HG02870 (cell line): ENCODE data around the gene METRN.
"Not testable (repeated sequence)": the region's sequence is repeated elsewhere in the genome, so short reads cannot be mapped to it uniquely, and the experiment has no call there.

Source experiments
- ATAC-seq: cut with Tn5 transposase; IDR thresholded peaks from one replicate; pipeline ENCODE4 v1.9.1; 2021; ENCODE audit warnings: mild to moderate bottlenecking, moderate library complexity; ENCODE audit not compliant: unreplicated experiment

METRN gene

DNA sequence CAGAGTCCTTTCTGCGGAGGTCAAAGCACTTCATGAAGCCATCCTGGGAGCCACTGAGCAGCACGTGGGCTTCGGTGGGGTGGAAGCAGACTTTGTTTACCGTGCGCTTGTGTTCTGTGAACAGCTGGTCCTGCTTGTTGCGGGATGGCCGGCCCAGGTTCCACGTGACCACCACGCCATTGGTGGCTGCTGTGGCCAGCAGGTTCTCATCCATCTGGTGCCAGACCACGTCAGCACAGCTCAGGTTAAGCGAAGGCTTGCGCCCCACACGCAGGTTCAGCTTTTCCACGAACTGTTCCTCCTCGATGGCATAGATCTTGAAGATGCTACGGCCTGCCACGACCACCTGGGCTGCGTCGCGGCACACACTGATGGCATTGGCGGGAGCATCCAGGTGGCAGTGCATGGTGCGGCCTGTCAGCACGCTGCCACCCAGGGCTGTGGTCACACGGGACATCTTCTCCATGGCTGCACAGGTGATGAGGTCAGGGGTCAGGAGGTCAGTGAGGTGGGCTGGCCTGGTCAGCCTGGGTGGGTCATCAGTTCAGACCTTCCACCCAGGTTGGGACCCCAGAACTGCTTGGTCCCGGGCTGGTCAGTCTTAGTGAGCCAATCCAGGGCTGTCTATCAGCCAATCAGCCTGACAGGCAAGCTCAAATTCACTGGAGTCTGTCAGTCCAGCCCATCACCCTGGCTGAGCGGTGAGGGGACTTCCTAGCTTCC lies 25.6 kb upstream of the METRN start:
- no peak for ATAC-seq

DNA sequence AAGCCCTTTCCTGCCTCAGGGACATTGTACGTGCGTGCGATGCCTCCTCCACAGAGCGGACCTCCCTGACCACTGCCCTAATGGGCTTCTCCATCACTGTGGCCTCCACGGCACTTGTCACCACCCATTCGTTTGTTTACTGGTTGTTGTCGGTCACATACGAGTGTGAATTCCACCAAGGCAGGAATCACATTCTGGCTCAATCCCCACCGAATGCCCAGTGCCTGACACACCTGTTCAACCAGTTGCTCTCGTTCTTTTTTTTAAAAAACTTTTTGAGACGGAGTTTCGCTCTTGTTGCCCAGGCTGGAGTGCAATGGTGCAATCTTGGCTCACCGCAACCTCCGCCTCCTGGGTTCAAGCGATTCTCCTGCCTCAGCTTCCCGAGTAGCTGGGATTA lies 23.7 kb upstream of the METRN start:
- ATAC-seq = not testable (repeated sequence)

DNA sequence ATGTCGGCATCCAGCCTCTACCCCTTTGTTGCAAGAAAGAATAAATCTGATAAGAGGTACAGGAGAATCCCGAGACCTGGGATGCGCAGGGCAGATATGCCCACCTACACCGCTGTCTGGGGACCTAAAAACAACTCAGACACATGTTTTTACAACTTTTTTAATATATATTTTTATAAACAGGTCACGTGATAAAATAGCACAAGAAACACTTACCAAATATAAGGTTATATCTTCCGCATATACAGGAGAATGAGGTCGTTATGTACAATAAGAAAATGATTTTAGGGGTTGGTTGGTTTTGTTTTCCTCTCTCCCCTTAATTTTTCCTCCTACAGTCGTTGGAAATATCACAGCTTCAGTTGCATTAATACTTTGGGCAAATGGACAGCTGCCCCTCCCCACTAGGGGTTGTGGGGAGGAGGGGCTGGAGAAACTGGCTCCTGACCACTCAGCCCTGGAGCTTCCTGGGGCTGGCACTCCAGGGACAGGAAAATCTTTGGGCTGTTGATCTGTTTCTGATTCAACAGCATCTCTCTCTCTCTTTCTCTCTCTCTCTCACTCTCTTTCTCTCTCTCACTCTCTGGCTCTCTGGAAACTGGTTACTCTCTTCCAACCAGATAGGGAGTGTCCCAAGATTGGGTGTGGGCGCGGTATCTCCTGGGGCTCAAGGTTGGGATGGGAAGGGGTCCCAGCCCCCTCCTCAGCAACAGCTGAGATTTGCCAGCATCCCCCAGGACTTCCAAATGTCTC lies 22.4 kb upstream of the METRN start:
- ATAC-seq = no peak

DNA sequence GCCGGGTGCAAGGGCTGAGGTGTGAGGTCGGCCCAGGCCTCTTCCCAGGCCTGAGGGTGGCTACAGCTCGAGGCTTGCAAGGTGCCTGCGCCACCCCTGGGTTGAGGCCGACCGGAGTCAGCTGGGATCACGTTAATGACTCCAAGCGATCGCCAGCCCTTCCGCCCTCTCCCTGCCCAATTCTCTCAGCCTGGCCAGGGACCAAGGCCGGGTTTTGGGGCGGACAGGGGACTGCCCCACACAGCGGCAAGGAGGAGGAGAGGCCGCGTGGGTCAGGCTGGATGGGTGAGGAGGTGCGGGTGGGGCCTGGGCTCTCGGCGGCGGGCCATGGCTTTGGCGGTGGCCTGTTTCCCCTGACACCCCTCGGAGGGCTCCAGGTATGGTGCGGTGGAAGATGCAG lies 21.6 kb upstream of the METRN start:
- ATAC-seq = no peak

- no peak for ATAC-seq
Measured at GRCh38 chr16:693766-694165, 21.2 kb upstream of the METRN start.

- no peak for ATAC-seq
Measured at GRCh38 chr16:694187-694862, 20.6 kb upstream of the METRN start.

- ATAC-seq = no peak
Measured at GRCh38 chr16:694863-695354, 20.0 kb upstream of the METRN start.

DNA sequence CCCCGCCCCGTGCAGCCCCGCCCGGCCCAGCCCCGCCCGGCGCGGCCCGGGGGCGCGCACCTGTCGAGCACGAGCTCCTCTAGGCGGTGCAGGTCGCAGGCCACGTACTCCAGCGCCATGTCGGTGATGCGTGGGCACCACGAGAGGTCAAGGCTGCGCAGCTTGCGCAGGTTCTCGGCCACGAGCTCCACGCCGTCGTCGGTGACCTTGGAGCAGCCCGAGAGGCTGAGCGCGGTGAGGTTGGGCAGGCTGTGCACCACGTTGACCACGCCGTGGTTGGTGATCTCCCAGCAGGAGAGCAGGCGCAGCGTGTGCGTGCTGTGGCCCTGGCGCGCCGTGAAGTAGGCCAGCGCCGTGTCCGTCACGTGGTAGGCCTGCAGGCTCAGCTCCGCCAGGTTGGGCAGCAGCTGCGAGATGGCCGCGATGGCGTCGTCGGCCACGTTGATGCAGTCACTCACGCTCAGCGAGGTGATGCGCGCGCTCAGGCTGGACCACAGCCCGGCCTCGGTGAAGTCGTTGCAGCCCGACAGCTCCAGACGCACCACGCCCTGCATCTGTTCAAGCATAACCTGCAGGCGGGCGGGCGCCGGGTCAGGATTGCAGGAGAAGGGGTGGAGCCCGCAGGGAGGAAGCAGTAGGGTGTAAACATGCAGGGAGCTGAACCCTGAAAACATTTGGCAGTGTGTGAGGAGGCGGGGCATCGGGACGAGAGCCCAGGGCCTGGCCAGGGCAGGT lies 19.4 kb upstream of the METRN start:
- ATAC-seq = no peak

DNA sequence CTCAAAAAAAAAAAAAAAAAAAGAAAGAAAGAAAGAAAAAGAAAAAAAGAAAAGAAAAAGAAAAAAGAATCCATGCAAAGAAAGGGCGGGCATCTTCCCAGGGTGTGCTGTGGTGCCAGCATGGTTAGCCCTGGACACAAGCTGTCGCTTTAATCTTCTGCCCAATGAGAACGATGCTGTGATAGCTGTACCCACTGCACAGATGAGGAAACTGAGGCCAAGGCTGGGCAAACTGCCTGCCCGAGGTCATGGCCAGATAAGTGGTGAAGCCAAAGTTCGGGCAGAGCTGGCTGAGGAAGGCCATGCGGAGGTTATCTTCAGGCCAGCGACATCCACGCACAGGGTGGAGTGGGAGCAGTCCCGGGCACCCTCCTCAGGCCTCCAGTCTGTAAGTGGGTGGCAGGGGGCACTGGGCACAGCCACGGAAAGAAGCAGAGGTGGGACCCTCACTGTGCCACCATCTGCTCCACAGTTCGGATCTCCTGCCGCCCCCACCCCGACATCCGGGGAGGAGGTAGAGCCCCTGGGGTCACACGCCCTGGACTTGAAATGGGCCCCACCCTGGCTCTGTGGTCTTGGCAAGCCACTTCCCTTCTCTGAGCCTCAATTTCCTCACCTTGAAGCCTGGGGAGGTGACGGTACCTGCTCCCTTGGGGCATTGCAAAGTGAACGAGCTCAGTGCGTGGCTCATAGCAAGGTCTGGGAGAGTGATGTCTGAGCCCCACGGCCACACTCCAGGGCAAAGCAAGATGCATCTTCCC lies 15.8 kb upstream of the METRN start:
- no peak for ATAC-seq

GRCh38 chr16:700684-701584 lies 14.0 kb upstream of the METRN start:
- no peak for ATAC-seq

GRCh38 chr16:702341-702740 lies 12.6 kb upstream of the METRN start:
- ATAC-seq = no peak

DNA sequence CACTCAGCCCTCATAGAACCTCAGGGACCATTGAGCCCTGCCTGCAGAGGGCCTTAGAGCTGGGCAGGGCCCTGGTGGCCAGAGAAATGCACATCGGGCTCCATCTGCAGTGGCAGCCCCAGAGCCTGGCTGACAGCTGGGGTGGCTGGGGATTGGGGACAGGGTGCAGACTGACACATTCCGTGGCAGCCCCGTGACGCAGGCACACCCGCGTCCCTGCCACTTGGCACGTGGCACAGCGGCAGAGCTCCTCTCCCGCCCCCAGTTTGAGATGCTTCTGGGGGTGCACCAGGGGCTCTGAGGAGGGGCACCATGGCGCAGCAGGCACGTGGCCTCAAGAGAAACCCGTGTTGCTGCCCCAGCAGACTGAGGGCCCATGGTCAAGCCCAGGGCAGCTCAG lies 11.5 kb upstream of the METRN start:
- no peak for ATAC-seq

DNA sequence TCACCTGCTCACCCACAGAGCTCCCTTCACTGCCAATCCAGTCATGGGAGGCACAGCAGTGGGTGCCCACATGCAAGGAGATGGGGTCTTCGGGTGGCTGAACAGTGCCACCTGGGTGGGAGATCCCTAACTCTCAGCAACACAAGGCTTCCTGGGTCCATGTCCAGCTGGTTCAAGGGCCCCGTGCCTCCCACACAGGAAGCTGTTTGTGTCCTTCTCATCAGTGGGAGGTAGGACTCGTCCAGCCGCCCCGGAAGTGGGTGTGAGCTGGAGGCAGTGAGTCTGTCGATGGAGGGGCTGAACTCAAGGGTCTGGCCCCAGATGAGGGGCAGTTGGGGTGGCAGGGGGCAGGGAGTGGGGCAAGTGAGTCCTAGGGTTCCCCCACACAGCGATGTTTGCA lies 10.9 kb upstream of the METRN start:
- no peak for ATAC-seq

DNA sequence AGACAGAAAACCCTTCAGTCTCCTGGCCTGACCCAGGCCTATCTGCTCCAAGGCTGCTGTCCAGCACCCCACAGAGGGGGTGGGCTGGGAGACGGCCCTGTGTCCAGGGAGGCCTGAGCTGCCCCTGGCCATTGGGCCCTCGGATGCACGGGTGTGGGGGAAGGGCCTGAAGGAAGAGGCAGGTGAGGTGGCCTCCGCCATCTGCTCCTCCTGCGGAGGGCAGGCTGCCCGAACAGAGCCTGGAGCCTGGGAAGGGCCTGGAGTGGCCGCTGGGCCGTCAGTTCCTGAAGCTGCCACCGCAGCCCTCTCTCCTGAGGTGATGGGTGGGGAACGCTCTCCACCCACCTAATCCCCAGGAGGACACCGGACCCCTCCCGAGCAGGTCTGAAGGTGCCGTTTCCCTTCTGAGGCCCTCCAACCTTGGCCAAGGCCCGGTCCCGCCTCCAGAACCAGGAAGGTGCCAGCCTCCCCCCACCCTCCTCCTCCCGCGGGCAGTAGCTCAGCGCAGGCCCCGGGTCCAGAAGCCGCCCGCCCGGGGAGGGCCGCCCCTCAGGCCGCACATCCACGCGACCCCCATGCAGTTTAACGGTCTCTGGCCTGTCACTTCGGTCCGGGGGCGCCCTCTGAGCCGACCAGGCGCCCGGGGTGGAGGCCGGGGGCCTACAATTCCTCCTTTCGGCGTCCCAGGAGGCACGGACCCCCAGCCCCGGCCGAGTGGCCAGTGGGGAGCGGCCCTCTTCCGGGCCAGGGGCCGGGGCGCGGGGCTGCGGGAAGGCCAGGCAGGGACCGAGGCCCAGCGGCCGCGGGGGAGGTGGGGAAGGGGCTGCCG lies 10.2 kb upstream of the METRN start:
- no peak for ATAC-seq

- ATAC-seq = no peak
Measured at GRCh38 chr16:705431-706188, 9.3 kb upstream of the METRN start, which contains the start of gene FBXL16. TSS of gene FBXL16 (minus strand) at chr16:705801. CDS start at chr16:697405, 8,396 bp downstream.

DNA sequence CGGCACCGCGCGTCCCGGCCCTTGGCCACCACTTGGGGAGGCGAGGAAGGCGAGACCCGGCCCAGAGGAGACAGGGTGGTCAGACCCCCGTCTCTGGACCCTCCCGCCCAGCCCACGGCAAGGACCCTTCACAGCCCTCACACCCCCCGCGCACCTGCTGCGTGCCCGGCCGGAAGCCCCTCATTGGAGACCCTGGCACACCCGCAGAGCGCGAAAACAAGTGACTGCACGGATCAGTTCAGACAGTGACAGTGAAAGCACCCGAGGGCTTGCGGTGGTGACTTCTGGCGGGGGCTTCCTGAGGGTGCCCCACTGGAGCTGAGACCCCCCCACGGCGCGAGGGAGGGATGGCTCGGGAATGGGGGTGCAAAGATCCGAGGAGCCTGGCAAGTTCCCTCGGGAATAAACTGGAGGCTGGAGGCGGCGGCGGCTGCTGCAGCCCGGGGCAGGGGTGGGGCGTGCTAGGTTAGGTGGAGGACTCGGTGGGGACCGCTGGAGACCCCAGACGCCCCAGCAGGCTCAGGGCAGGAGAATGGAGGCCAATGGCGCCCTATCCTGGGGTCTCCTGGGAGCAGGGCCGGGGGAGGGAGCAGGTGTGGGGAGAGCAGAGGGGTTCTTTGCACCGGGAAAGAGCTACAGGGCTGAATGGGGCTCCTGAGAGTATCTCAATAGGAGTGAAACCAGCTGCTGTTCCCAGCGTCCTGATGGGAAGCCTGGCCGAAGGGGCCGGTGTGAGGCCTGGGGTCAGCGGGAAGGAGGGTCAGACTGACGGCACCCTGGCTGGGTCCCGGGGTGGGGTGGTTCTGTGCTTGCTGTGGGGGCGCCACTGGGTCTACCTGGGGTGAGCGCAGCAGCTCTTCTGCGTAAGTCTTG lies 8.5 kb upstream of the METRN start:
- ATAC-seq = no peak

DNA sequence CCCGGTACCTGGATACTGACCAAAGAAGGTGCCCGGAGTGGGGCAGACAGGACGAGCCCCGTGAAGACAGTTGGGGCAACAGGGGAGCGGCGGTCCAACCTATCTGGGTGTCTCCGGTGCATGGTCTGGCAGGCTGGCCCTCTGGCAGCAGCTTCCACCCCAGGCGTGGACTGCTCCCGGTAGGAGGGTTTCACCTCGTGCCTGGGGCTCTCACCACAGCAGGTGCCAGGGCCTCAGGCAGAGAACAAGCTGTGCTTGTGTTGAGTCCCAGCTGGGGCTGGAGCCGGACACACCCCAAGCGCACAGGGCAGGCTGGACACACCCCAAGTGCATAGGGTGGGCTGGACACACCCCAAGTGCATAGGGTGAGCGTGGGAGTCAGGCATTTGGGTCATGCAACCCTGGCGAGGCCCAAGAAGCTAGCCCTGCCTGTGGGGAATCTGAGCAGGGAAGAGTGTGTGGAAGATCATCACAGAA lies 7.8 kb upstream of the METRN start:
- ATAC-seq = no peak
